Chondrocyte (in vitro differentiated cells): ENCODE results near the gene TEX44. TPM values are rescaled to one million over a fixed set of nuclear protein-coding genes. Genes with fewer than 3 reads are reported as not detected.

Experiments
- DNase-seq: peaks from one replicate; pipeline ENCODE4 v3.0.0; 2021; ENCODE audit warnings: mixed read lengths, low spot score
- H3K27ac Mint-ChIP-seq: one replicate; pipeline ENCODE4 v1.8.0; 2021; ENCODE audit warnings: mild to moderate bottlenecking, moderate library complexity, mixed read lengths; ENCODE audit not compliant: unreplicated experiment
- H3K27me3 Mint-ChIP-seq: 2 replicates; pipeline ENCODE4 v1.8.0; 2021; ENCODE audit warnings: low read depth, mixed read lengths
- H3K36me3 Mint-ChIP-seq: 2 replicates; pipeline ENCODE4 v1.8.0; 2021; ENCODE audit warnings: low read depth, mixed read lengths
- H3K4me1 Mint-ChIP-seq: 2 replicates; pipeline ENCODE4 v1.8.0; 2021; ENCODE audit warnings: low read depth, mild to moderate bottlenecking, mixed read lengths
- H3K4me3 Mint-ChIP-seq: one replicate; pipeline ENCODE4 v1.8.0; 2021; ENCODE audit warnings: mild to moderate bottlenecking, moderate library complexity, mixed read lengths; ENCODE audit not compliant: unreplicated experiment
- H3K9me3 Mint-ChIP-seq: 2 replicates; pipeline ENCODE4 v1.8.0; 2021; ENCODE audit warnings: low read depth, mixed read lengths
- CTCF ChIP-seq: fragments of 200-600 bp; sonication (generic); IDR thresholded peaks from 2 replicates; pipeline ENCODE4 v1.5.0; 2021; ENCODE audit warnings: antibody characterized with exemption, mild to moderate bottlenecking, moderate library complexity
- total RNA-seq: library from RNA; stranded (reverse); gene quantifications from 3 replicates; pipeline ENCODE4 v1.2.1, GENCODE V29; 2021

The TEX44 gene
- total RNA-seq, 1 donor from 2014 or later: not detected

DNA sequence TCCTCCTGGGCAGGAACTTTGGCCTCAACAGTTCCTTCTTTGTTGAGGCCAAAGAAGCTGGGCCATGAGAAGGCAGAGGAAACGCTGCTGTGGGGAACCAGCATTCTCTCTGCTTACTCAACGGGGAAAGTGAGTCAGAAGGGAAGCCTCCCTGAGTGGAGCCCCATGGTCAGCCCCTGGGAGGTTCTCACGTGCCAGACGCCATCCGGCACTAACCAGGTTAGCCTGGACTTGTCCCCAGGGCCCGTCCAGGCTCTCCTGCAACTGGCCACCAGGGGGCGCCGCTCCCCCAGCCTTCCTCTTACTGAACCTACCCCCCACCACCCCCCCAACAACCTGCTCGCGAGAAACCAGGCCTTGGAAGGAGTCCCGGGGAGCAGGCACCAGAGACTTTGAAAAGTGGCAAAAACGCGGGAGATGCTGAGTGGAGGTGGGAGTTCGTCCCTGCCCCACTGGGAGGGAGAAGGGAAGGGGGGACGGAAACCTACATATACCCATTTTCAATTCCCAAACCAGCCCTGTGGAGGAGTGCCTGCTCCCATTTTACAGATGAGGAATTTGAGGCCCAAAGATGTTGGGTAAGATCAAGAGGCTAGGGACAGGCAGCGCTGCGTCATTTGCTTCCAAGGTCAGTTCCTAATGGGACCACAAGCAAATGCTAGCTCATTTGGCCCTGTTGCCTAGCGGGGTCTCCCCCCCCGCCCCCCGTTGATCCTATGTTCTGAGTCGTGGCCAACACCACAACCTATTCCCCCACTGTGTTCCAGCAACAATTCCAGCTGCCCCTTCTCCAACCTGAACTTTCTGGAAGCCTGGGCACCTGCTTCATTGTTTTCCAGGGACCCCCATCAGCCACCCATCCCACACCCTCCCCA lies 20.0 kb downstream of the TEX44 start:
- peak; percentile 100 for TF ChIP-seq CTCF
- Mint-ChIP-seq H3K27me3 (no peaks in the 10 kb centered on the region), H3K27ac (peak overlapping the region; percentile 98), H3K9me3 (no peaks in the 10 kb centered on the region), H3K4me1 (peaks cover 39% of the 10 kb centered on the region), H3K36me3 (no peaks in the 10 kb centered on the region), H3K4me3 (no peak overlapping the region)
- DNase-seq: no peak

DNA sequence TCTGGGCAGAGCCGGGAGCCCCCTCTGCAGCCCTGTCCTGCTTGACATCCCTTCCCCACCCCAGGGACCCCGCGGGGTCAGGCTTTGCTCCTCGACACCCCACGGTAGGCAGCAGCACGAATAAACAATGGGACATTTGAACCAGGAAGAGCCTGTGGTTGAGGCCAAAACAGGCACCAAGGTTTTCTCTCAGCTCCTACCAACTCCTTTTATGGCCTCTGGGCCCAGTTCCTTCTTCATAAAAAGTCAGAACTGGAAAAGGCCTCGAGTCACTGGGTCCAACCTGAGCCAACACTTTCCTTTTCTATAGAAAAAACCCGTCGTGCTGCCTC lies 20.6 kb downstream of the TEX44 start:
- Mint-ChIP-seq H3K4me3 (peak overlapping the region; percentile 68), H3K36me3 (no peaks in the 10 kb centered on the region), H3K27ac (peak overlapping the region; percentile 98), H3K27me3 (no peaks in the 10 kb centered on the region), H3K4me1 (peaks cover 41% of the 10 kb centered on the region), H3K9me3 (no peaks in the 10 kb centered on the region)
- TF ChIP-seq CTCF: no peak
- DNase-seq: no peak

GRCh38 chr2:231613663-231614558 lies 21.2 kb downstream of the TEX44 start:
- DNase-seq: no peak
- no peaks in the 10 kb centered on the region for H3K36me3 Mint-ChIP-seq
- H3K27me3 Mint-ChIP-seq: no peaks in the 10 kb centered on the region
- H3K27ac Mint-ChIP-seq: peak overlapping the region; percentile 98
- peak overlapping the region; percentile 74 for H3K4me3 Mint-ChIP-seq
- no peaks in the 10 kb centered on the region for H3K9me3 Mint-ChIP-seq
- H3K4me1 Mint-ChIP-seq: peaks cover 41% of the 10 kb centered on the region
- peak; percentile 72 for TF ChIP-seq CTCF

DNA sequence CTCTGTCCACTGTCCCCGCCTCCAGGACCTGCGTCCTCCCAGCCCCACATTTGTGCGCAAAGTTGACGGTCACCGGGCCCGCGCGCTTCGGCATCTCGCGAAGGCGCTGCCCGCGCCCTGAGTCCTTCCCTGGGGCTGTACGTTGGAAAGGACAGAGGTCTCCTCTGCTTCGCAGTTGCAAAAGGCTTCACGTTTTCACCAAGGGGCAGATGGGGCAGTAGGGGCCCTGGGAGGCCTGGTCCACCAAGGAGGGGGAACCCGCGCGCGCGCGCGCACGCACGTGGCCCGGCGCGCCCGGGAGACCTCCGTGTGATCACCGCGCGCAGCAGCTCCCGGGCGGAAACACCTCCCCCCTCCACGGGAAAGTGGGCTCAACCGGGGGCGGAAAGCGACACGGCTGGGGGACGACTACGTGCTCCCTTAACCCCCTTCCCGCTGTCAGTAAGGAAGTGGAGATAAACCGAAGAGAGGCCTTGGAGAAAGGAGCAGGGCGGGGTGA lies 21.9 kb downstream of the TEX44 start:
- H3K4me3 Mint-ChIP-seq: peak overlapping the region; percentile 74
- no peak for DNase-seq
- H3K9me3 Mint-ChIP-seq: no peaks in the 10 kb centered on the region
- TF ChIP-seq CTCF: no peak
- H3K4me1 Mint-ChIP-seq: peaks cover 41% of the 10 kb centered on the region
- peak overlapping the region; percentile 97 for H3K27ac Mint-ChIP-seq
- H3K36me3 Mint-ChIP-seq: no peaks in the 10 kb centered on the region
- H3K27me3 Mint-ChIP-seq: no peaks in the 10 kb centered on the region

GRCh38 chr2:231615058-231615671 lies 22.5 kb downstream of the TEX44 start:
- TF ChIP-seq CTCF: no peak
- Mint-ChIP-seq H3K27me3 (no peaks in the 10 kb centered on the region), H3K36me3 (no peaks in the 10 kb centered on the region), H3K4me3 (peak overlapping the region; percentile 74), H3K27ac (peak overlapping the region; percentile 97), H3K9me3 (no peaks in the 10 kb centered on the region), H3K4me1 (peaks cover 41% of the 10 kb centered on the region)
- no peak for DNase-seq
